ENCODE measurements around the gene COQ9. TPM values are rescaled to one million over a fixed set of nuclear protein-coding genes. Genes with fewer than 3 reads are reported as not detected.

The COQ9 gene
- total RNA-seq, 1 experiment from 2014 or later = 77.7 TPM

DNA sequence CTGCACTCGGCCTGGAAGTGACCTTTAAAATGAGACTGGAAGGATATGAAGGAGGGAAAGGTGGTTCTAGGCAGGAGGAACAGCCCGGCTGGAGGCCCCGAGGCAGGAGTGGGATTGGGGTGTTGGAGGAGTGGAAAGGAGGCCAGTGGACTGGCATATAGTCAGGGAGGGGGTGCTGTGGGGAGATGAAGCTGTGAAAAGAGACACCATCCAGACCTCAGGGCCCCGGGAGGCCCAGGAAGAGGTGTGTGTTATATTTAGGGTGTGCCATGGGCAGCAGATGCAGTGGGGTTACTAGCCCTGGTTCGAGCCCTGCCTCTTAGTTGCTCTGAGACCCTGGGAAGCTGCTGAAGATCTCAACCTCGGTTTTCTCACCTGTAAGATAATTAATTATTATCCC is 57.9 kb downstream of the COQ9 start:
- Mint-ChIP-seq H3K27me3 (ENCODE audit: unreplicated experiment) (peaks cover 83% of the 10 kb centered on the region), H3K27ac (ENCODE audit: unreplicated experiment) (no peak overlapping the region), H3K36me3 (ENCODE audit: insufficient read depth, unreplicated experiment) (no peaks in the 10 kb centered on the region), H3K9me3 (ENCODE audit: low read depth, unreplicated experiment) (no peaks in the 10 kb centered on the region), H3K4me1 (ENCODE audit: low read depth, unreplicated experiment) (peaks cover 9% of the 10 kb centered on the region), H3K4me3 (ENCODE audit: low read depth, unreplicated experiment) (no peak overlapping the region)
- TF ChIP-seq, protein P1, sequence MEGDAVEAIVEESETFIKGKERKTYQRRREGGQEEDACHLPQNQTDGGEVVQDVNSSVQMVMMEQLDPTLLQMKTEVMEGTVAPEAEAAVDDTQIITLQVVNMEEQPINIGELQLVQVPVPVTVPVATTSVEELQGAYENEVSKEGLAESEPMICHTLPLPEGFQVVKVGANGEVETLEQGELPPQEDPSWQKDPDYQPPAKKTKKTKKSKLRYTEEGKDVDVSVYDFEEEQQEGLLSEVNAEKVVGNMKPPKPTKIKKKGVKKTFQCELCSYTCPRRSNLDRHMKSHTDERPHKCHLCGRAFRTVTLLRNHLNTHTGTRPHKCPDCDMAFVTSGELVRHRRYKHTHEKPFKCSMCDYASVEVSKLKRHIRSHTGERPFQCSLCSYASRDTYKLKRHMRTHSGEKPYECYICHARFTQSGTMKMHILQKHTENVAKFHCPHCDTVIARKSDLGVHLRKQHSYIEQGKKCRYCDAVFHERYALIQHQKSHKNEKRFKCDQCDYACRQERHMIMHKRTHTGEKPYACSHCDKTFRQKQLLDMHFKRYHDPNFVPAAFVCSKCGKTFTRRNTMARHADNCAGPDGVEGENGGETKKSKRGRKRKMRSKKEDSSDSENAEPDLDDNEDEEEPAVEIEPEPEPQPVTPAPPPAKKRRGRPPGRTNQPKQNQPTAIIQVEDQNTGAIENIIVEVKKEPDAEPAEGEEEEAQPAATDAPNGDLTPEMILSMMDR (IDR thresholded peaks at IDR 0.05; ENCODE audit: unreplicated experiment) = no peak
- CTCF ChIA-PET = no interaction called here
- no peak for DNase-seq
- BruUV-seq (replicated peaks) = no TSS peak
- intact Hi-C loops (cut with micrococcal nuclease; ENCODE audit: unreplicated experiment) = no loop called here

DNA sequence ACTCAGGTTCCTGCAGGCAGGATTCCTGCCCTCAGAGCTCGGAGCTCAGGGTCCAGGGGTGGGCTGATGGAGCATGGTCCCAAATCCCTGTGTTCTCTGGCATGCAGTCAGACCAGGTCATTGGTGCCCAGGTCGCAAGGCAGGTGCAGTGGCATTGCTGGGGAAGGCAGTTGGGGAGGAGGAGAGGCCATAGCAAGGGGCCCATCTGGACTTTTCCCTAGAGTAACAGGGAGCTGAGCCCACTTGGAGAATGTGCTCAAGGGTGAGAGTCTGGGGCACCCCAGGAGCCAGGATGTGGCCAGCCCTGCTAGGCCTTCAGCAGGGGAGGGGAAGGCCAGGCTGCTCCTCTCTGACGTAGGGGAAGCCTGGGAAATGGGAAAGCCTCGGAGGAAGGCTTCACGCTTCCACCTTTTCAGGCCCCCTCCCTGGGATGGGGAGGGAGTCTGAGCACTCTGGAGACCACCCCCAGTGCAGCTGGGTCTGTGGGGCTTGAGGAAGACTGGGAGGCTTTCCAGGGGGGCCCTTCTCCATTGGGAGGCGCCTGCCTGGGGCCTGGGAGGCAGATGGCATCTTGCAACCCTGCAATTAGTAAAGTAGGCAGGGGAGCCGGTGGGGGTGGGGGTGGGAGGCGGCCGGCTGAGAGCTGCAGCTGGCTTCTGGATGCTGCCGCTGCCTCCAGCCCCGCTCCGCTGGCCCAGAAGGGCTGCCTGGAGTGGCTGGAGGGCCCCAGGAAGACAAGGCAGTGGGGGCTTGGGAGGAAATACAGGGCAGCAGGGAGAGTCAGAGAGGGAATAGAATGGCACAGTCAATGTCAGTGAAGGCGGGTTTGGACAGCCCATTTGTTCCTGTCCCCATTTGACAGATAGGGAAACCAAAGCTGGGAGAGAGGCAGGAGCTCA is 60.1 kb downstream of the COQ9 start:
- Mint-ChIP-seq H3K9me3 (ENCODE audit: low read depth, unreplicated experiment) (no peaks in the 10 kb centered on the region), H3K27ac (ENCODE audit: unreplicated experiment) (no peak overlapping the region), H3K4me3 (ENCODE audit: low read depth, unreplicated experiment) (no peak overlapping the region), H3K36me3 (ENCODE audit: insufficient read depth, unreplicated experiment) (no peaks in the 10 kb centered on the region), H3K27me3 (ENCODE audit: unreplicated experiment) (peaks cover 70% of the 10 kb centered on the region), H3K4me1 (ENCODE audit: low read depth, unreplicated experiment) (no peaks in the 10 kb centered on the region)
- CTCF ChIA-PET = no interaction called here
- no TSS peak for BruUV-seq (replicated peaks)
- intact Hi-C loops (cut with micrococcal nuclease; ENCODE audit: unreplicated experiment) = no loop called here
- no peak for DNase-seq
- TF ChIP-seq, protein P1 (IDR thresholded peaks at IDR 0.05; ENCODE audit: unreplicated experiment) = no peak

DNA sequence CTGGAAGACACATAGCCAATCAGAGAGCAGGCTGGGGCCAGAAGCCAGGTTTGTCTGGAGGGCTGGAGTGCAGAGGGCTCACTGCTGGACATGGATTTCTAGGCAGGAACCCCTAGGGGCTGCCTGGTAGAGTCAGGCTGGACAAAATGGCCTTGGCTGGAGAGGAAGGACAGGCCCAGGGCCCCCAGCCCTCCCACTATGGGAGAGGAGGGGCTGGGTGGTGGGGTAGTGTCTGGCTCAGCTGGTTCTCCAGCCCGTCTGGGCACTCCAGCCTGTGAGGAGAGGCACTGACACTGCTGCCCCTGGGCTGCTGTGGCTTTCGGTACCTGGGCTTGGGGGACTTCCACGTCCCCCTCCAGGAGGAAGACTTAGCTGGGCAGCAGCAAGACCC is 60.8 kb downstream of the COQ9 start:
- Mint-ChIP-seq H3K27me3 (ENCODE audit: unreplicated experiment) (peaks cover 63% of the 10 kb centered on the region), H3K27ac (ENCODE audit: unreplicated experiment) (no peak overlapping the region), H3K4me3 (ENCODE audit: low read depth, unreplicated experiment) (no peak overlapping the region), H3K36me3 (ENCODE audit: insufficient read depth, unreplicated experiment) (no peaks in the 10 kb centered on the region), H3K9me3 (ENCODE audit: low read depth, unreplicated experiment) (no peaks in the 10 kb centered on the region), H3K4me1 (ENCODE audit: low read depth, unreplicated experiment) (no peaks in the 10 kb centered on the region)
- no peak for DNase-seq
- intact Hi-C loops (cut with micrococcal nuclease; ENCODE audit: unreplicated experiment) = no loop called here
- TF ChIP-seq, protein P1 (IDR thresholded peaks at IDR 0.05; ENCODE audit: unreplicated experiment) = no peak
- no TSS peak for BruUV-seq (replicated peaks)
- CTCF ChIA-PET = no interaction called here

DNA sequence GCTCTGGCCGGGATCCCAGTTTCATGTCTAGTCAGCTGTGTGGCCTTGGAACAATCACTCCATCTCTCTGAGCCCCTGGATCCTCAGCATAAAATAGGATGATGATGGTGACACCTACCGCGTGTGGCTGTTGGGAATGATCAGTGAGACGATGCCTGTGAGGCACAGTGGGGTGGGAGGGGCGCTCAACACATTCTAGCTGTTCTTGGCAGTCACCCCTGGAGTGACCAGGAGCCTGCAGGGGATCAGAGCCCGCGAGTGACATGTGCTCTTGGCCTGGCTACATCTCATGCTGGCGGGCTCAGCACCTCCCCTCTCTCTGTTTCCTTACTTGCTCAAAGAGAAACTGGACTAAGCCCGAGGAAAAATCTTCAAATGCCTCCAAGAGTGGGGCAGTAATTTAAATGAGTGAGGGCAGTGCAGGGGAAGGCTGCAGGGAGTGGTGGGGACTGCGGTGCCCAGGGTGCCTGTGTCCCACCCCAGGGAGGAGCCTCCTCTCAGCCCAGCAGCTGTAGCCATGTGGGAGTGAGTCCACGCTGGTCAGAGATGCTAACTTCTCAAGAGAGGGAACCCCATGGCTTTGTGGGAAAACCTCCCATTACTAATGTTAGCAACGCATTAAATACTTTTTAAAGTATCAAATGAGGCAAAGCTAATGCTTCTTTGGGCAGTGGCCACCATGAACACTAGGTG is 62.1 kb downstream of the COQ9 start:
- DNase-seq = no peak
- intact Hi-C loops (cut with micrococcal nuclease; ENCODE audit: unreplicated experiment) = no loop called here
- CTCF ChIA-PET = no interaction called here
- no peaks in the 10 kb centered on the region for H3K4me1 Mint-ChIP-seq (ENCODE audit: low read depth, unreplicated experiment)
- H3K27ac Mint-ChIP-seq (ENCODE audit: unreplicated experiment) = no peak overlapping the region
- TF ChIP-seq, protein P1 (IDR thresholded peaks at IDR 0.05; ENCODE audit: unreplicated experiment) = no peak
- no peak overlapping the region for H3K4me3 Mint-ChIP-seq (ENCODE audit: low read depth, unreplicated experiment)
- no TSS peak for BruUV-seq (replicated peaks)
- H3K36me3 Mint-ChIP-seq (ENCODE audit: insufficient read depth, unreplicated experiment) = no peaks in the 10 kb centered on the region
- H3K27me3 Mint-ChIP-seq (ENCODE audit: unreplicated experiment) = peaks cover 50% of the 10 kb centered on the region
- H3K9me3 Mint-ChIP-seq (ENCODE audit: low read depth, unreplicated experiment) = no peaks in the 10 kb centered on the region
